SW 1271 (cell line): ENCODE measurements around the gene CCDC34.

ENCODE experiments used
- DNase-seq, 2 experiments: peaks; one replicate each; lab custom pipeline; 2025; lab: John Stamatoyannopoulos, UW

Gene CCDC34

DNA sequence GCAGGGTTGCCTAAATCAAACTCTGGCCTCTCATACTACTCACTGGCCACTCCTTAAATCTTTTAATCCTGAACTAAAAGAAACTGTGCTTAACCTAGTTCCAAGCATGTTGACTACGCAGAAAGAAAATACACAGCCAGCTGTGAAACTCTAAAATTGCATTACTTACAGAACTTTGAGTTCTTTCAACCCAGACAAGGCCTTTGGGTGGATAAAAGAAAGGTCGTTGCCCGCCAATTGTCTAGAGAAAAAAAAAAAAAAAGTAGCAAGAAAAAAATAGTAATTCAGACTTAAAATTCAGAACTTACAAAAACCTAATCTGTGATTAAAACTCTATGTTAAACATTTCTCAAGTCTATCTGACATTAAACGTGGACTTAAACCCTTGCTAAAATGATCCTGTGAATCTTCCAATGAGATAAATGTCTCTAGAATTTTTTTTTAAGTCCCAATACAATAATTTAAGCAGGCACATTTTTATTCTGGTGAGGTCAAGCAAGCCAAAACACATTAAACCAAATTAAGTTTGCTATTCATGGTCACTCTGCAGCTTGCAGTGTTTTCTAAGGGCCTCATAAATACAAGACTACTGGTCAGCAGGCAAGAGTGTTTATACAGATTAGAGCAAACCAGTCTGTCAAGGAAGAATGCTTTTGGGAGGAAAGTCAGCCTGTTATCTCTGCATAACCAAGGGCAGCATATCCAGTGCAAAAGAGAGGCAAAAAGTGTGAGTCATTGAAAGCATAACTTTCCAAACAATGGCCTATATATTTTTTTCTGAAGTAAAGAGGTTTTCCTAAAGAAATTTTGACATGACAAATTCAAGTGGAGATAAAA is 29.5 kb upstream of the CCDC34 start:
- DNase-seq, result no peak

DNA sequence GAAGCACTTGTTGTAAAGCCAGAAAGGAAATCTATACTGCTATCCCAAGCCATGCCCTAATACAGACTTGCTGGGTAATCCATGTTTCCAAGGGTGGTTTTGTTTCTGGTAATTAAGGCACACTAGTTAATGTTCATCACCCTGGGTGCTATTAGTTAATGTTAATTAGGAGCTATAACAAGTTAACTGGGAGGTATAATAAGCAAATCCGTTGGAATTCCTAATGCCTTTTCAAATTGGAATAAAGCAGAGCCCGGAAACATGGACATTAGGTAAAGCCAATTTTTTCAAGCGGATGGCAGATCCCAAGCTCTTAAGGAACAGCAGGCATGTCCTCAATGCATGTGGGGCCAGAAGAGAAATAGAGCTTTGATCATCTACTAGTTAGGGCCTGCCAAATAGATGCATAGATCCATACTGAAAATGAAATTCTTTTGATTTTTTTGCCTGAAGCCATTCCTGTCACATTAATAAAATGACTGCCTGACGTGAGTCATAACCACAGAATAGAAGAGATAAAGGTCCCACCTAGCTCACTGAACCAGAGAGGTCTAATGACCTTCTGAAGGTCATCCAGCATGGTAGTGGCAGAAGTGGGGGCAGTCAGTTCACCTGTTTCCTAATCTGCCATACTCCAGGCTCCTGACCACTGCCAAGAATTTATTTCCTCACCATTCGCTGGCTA is 28.5 kb upstream of the CCDC34 start:
- no peak for DNase-seq

DNA sequence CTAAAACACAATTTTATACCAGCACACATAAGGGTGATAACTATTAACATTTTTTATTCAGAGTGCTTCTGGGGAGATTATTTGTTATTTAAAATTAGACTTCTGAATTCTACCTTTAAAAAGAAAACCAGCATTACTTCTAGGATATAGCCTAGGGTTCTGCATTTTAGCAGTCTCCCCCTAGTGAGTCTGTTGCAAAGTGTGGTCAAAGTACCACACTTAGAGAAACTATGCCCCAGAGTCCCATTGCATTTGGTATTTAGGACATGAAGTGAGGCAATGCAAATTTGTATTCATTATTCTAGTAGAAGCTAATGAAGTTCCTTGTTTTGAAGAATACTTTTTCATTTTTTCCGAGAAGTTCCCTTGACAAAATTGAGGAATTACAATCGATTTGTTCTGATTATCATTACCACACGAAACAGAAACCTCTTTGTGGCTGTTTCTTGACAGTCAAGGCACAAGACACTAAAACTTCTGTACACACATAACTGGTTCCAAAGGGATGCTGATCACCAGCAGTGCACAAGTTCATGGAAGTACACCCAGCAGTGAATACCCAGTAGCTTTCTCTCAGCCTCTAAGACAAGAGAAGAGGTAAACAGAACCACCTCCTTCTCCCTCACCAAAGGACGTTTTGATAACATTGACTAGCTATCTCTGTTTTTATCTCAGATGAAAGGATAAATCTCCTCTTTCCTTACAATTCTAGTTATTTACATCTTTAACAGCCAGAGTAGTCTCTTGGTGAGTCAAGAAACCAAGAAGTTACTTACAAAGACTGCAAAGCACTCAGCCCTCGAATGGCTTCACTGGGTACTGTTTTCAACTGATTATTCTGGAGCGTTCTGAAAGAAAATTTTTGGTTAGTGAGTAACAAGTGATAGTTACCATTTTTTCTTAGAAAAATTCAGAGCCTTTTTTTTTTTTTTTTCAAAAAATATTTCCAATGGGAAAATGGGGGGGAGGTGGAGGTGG is 27.6 kb upstream of the CCDC34 start:
- no peak for DNase-seq

DNA sequence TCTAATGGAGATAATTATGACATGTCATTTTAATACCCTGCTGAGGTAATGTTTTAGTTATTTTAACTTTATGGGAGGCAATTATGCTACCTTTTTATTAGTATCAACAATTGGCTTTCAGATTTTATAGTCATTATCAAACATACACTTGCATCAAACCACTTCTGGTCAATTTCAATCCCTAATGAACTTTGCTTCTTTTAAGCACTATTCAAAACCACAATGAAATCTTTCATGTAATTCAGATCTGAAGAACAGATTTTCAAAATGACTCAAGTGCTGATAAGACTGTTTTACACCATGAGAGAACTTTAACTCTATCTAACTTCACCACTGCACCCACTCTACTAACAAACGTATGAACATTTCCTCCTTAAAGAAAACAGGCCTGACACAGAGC is 25.9 kb upstream of the CCDC34 start:
- DNase-seq, result no peak

DNA sequence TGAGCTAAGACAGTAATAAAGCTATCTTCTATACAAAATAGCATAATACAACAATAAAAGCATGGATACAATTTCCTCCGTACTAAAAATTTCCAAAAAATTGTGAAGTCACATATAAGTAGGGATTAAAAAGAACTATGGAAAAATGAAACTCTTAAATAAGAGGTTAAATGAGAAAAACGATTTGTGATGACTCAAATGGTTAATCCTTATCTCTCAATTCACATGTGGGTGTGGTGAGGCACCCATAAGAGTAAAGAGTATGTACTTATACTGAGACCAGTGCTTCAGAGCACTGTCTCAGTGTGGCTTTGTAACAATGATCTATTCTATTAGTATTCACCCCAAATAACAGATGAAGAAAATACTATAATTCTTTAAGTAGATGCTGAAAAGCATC is 25.0 kb upstream of the CCDC34 start:
- no peak for DNase-seq

- DNase-seq, result no peak
These were observed 24.3 kb upstream of the CCDC34 start for GRCh38 chr11:27387362-27387761.

GRCh38 chr11:27386181-27386845 is 23.3 kb upstream of the CCDC34 start:
- no peak for DNase-seq

DNA sequence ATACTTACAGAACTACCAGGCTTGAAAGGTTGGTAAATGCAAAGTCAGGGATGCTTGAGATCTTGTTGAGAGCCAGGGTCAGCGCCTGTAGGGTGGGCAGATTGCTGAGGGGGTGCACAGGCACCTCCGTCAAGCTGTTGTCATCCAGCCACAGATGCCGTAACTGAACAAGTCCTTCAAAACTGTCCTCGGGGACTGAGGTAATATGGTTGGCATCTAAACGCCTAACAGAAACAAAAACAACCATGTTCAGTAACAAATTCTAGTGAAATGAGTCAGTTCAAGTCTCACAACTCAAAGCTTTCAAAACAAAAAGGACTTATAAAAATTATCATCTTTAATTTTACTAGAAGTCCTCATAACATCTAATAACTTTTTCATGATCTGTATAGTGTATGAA is 22.2 kb upstream of the CCDC34 start:
- DNase-seq, result no peak

DNA sequence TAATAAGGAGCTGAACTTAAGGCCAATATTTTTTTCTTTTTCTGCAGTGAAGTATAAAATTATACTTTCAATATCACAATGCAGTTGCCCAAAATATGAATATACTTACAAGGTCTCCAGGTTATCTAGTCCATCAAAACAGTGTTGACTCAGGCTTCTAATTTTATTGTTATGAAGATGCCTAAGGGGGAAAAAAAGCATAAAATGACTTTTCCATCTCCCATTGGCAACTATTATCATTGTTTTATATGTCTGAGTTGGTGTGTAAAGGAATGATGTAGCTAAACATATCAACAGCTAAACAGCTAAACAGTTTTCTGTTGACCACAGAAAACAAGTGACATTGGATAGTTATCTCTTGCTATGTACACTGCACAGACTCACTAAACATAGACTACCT is 21.2 kb upstream of the CCDC34 start:
- no peak for DNase-seq

- DNase-seq, result no peak
These were observed 20.6 kb upstream of the CCDC34 start for GRCh38 chr11:27383645-27384044.

DNA sequence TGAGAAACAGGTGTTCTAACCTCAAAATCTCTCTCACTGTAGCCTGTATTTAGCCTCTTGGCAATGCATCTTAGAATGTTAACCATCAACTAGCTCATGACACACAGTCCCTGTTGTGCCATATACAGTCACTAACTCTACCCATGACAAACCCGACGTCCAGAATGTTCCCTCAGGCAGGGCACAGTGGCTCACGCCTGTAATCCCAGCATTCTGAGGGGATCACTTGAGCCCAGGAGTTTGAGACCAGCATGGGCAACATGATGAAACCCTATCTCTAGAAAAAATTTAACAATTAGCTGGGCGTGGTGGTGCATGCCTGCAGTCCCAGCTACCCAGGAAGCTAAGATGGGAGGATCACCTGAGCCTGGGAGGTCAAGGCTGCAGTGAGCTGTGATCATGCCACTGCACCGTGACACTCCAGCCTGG is 18.2 kb upstream of the CCDC34 start:
- DNase-seq, result no peak

GRCh38 chr11:27380771-27381170 is 17.8 kb upstream of the CCDC34 start:
- no peak for DNase-seq

- no peak for DNase-seq
These were observed 16.4 kb upstream of the CCDC34 start for GRCh38 chr11:27379449-27379848.

DNA sequence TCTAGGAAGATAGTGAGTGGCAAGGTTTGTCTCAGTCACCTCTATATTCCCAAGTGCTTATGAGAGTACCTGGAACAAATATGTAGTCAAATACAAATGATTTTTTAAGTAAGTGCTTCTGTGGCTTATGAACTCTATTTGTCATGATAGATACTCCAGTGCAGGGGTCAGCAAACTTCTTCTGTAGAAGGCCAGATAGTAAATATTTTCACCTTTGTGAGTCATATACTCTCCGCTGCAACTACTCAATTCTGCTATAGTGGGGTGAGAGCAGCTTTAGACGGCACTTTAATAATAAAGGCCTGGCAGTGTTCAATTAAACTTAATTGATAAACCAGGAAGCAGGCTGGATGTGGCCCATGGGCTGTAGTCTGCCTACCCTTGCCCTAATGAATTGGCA is 12.4 kb upstream of the CCDC34 start:
- no peak for DNase-seq

- no peak for DNase-seq
These were observed 11.0 kb upstream of the CCDC34 start for GRCh38 chr11:27373856-27374602.

DNA sequence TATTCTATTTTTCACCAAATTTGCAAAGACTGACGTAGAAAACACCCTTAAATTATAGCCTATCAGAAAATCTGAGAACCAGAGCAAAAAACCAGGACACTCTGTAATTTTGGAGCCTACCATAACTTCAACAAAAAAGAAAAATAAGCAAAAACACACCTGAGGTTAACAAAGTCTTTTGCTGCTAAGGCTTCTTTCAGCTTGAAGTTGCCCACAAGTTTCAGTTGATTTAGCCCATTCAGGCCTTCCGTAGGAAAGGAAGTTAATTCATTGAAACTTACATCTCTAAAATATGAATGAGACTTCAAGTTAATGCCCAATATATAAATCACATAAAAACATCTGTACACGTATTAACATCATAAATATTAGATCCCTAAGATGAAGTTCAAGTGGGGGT is 10.4 kb upstream of the CCDC34 start:
- no peak for DNase-seq

- no peak for DNase-seq
These were observed 9.1 kb upstream of the CCDC34 start for GRCh38 chr11:27372164-27372563.

GRCh38 chr11:27371489-27371888 is 8.5 kb upstream of the CCDC34 start:
- no peak for DNase-seq

DNA sequence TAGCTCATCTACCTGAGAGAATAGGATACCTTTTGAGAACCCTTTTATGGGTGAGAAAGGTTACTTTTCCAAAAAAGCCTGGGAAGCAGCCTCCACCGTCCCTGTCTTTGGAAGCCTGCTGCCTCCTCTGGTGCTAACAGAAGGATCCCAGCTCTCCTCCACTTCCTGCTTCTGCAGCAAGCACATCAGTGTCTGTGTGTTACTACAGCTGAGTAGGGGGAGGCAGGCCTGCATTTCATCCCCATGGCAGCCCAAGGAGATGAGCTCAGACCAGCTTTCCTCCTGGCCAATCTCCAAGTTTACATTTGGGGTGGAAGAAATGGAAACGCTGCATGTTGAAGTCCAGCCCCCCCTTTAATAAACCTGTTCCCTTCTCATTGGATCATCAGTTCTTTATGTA is 7.4 kb upstream of the CCDC34 start:
- DNase-seq, result no peak

DNA sequence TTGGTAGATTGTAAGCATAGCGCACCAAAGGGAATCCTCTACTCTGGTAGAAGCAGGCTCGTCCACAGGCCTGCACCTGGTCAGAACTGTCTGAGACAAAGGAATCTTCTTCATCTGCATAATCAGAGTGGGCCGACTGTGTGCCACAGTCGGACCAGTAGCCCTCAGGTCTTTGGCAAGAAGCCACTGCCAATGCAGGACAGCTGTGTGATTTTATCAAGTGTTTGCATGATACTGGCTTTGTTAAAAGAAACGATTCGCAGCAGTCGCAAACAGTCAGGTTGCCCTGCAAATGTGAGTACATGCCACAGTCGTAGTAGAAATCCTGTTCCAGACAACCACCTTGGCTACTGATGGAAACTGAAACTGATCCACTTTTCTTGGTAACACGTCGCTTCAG is 4.9 kb upstream of the CCDC34 start:
- DNase-seq, result no peak

- DNase-seq, result no peak
These were observed 632 bp upstream of the CCDC34 start for GRCh38 chr11:27363576-27364117.
